CD4-positive, alpha-beta T cell (primary cell): ENCODE results near the gene FBXL13. TPM values are rescaled to one million over a fixed set of nuclear protein-coding genes. Genes with fewer than 3 reads are reported as not detected.

ENCODE experiments used
- ATAC-seq: fragments of 200-7000 bp; cut with Tn5 transposase; one replicate; pipeline ENCODE4 v1.10.0; 2022; ENCODE audit warnings: mild to moderate bottlenecking; ENCODE audit not compliant: poor library complexity
- CTCF ChIA-PET: fragments of 350-600 bp; sonication (Branson Sonifier 250); formaldehyde crosslinking; loops from one replicate; lab custom pipeline; 2021; ENCODE audit warnings: antibody characterized with exemption, inconsistent platforms; lab: Charles Lee
- POLR2A ChIA-PET: fragments of 350-600 bp; sonication (Branson Sonifier 250); formaldehyde crosslinking; loops from one replicate; lab custom pipeline; 2021; ENCODE audit warnings: antibody characterized with exemption, inconsistent platforms; lab: Charles Lee
- DNase-seq, 14 experiments: peaks; one replicate each; pipeline ENCODE4 v3.0.0-alpha.2; 2013 to 2020; ENCODE audit warnings: mixed read lengths in 2 of 14
- H3K27ac ChIP-seq, 2 donors: one replicate each; pipeline versions ENCODE4 v1.5.1 to v1.7.0; 2013; ENCODE audit warnings: low read length in 2 of 2, low read depth in 1 of 2, mild to moderate bottlenecking in 1 of 2
- H3K27me3 ChIP-seq, 2 experiments: 1 replicate in 1 of 2; 2 replicates in 1 of 2; pipeline versions ENCODE4 v1.6.1 to v1.7.0; 2013; ENCODE audit warnings: low read length in 2 of 2, control low read depth in 1 of 2, mild to moderate bottlenecking in 1 of 2, moderate library complexity in 1 of 2; ENCODE audit not compliant: insufficient read depth in 2 of 2, control insufficient read depth in 1 of 2
- H3K36me3 ChIP-seq: one replicate; pipeline ENCODE4 v1.6.1; 2013; ENCODE audit warnings: low read length, control low read depth; ENCODE audit not compliant: insufficient read depth
- H3K4me1 ChIP-seq: one replicate; pipeline ENCODE4 v1.6.1; 2013; ENCODE audit warnings: low read length, control low read depth; ENCODE audit not compliant: insufficient read depth
- H3K4me3 ChIP-seq: one replicate; pipeline ENCODE4 v1.5.1; 2013; ENCODE audit warnings: mild to moderate bottlenecking, low read length, moderate library complexity
- H3K9me3 ChIP-seq, 2 experiments: 1 replicate in 1 of 2; 2 replicates in 1 of 2; pipeline versions ENCODE4 v1.6.1 to v1.7.0; 2013; ENCODE audit warnings: low read length in 2 of 2, mild to moderate bottlenecking in 2 of 2, control low read depth in 1 of 2, moderate library complexity in 1 of 2; ENCODE audit not compliant: control insufficient read depth in 1 of 2, insufficient read depth in 1 of 2
- H3K27ac Mint-ChIP-seq: one replicate; pipeline ENCODE4 v1.8.0; 2020; ENCODE audit warnings: mixed read lengths
- H3K27me3 Mint-ChIP-seq: one replicate; pipeline ENCODE4 v1.8.0; 2021; ENCODE audit warnings: mixed read lengths
- H3K36me3 Mint-ChIP-seq: one replicate; pipeline ENCODE4 v1.8.0; 2021; ENCODE audit warnings: low read depth, mixed read lengths
- H3K4me1 Mint-ChIP-seq: one replicate; pipeline ENCODE4 v1.8.0; 2021; ENCODE audit warnings: low read depth, mixed read lengths
- H3K4me3 Mint-ChIP-seq: one replicate; pipeline ENCODE4 v1.8.0; 2020; ENCODE audit warnings: mild to moderate bottlenecking, mixed read lengths
- H3K9me3 Mint-ChIP-seq: one replicate; pipeline ENCODE4 v1.8.0; 2020; ENCODE audit warnings: mixed read lengths
- intact Hi-C, 2 experiments: fragments of 100-400 bp; cut with DNase I in 1 of 2; cut with micrococcal nuclease in 1 of 2; formaldehyde crosslinking; loops; one replicate each; pipeline versions ENCODE4 v1.15.1 to v1.9.0; 2023 to 2025; cut with DNase I, micrococcal nuclease
- total RNA-seq, 174 experiments: library from RNA in 2 of 174; stranded (reverse) in 2 of 174; gene quantifications; one replicate each; pipeline ENCODE4 v1.2.3 and lab custom pipeline; 2021 to 2026
- TF ChIP-seq, protein P1 (sequence below): fragments of 200-600 bp; IDR thresholded peaks from one replicate; pipeline ENCODE4 v1.8.0; 2022; ENCODE audit warnings: antibody characterized with exemption, mild to moderate bottlenecking

The FBXL13 gene
- total RNA-seq, 2 experiments from 2014 or later, result 0.89 to 1.4 TPM

DNA sequence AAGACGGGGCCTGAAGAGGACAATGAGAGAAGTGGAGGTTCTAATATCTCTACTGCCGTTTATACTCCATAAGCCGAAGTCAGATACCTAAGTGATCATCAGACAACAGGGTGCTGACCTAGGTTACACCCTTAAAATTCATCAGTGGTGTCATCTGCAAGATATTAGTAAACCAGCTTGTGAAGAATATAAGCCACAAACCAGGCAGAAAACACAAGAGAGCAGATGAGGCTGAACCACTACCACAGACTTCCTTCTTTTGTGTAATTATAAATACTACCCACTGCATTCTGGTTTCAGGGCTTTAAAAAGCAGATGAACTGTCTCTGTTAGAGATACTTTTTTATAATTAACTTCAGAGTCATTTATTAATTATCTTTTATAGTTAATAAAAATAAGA is 230.7 kb downstream of the FBXL13 start:
- Mint-ChIP-seq H3K9me3 (no peaks in the 10 kb centered on the region), H3K27me3 (no peaks in the 10 kb centered on the region), H3K36me3 (no peaks in the 10 kb centered on the region), H3K4me3 (no peak overlapping the region), H3K27ac (no peak overlapping the region), H3K4me1 (no peaks in the 10 kb centered on the region)
- TF ChIP-seq, protein P1, sequence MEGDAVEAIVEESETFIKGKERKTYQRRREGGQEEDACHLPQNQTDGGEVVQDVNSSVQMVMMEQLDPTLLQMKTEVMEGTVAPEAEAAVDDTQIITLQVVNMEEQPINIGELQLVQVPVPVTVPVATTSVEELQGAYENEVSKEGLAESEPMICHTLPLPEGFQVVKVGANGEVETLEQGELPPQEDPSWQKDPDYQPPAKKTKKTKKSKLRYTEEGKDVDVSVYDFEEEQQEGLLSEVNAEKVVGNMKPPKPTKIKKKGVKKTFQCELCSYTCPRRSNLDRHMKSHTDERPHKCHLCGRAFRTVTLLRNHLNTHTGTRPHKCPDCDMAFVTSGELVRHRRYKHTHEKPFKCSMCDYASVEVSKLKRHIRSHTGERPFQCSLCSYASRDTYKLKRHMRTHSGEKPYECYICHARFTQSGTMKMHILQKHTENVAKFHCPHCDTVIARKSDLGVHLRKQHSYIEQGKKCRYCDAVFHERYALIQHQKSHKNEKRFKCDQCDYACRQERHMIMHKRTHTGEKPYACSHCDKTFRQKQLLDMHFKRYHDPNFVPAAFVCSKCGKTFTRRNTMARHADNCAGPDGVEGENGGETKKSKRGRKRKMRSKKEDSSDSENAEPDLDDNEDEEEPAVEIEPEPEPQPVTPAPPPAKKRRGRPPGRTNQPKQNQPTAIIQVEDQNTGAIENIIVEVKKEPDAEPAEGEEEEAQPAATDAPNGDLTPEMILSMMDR, result no peak
- Histone ChIP-seq H3K4me3 (no peak overlapping the region), H3K36me3 (no peaks in the 10 kb centered on the region), H3K27ac (no peak overlapping the region), H3K9me3 (no peaks in the 10 kb centered on the region), H3K27me3 (no peaks in the 10 kb centered on the region), H3K4me1 (no peaks in the 10 kb centered on the region)
- DNase-seq (no peak), ATAC-seq (no peak)
- ChIA-PET CTCF (no interaction called here), POLR2A (no interaction called here)
- intact Hi-C loops, result no loop called here

DNA sequence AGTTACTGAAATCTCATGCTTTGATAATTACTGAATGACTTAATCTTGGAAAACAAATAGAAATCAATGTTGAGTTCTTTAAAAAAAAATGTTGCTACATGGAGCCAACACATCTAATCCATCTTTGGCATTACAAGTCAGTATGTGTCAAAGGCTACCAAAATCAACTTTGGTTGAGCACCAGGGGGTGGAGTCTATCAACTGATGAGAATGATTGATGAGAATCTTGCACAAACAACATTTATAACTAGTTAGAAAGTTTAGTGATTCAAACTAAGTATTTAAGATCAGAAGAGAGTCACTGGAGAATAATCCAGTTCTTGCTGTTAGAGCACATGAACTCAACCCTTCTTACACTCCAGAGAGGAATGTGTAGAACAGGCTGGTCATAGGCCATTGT is 232.3 kb downstream of the FBXL13 start:
- H3K9me3 ChIP-seq, result no peaks in the 10 kb centered on the region
- Mint-ChIP-seq H3K9me3 (no peaks in the 10 kb centered on the region), H3K4me3 (no peak overlapping the region), H3K27me3 (no peaks in the 10 kb centered on the region), H3K27ac (no peak overlapping the region), H3K36me3 (no peaks in the 10 kb centered on the region), H3K4me1 (no peaks in the 10 kb centered on the region)
- no peaks in the 10 kb centered on the region for H3K36me3 ChIP-seq
- ATAC-seq, result no peak
- POLR2A ChIA-PET, result no interaction called here
- no peaks in the 10 kb centered on the region for H3K27me3 ChIP-seq
- intact Hi-C loops, result no loop called here
- no peak for DNase-seq
- no peaks in the 10 kb centered on the region for H3K4me1 ChIP-seq
- TF ChIP-seq, protein P1, result no peak
- H3K4me3 ChIP-seq, result no peak overlapping the region
- H3K27ac ChIP-seq, result no peak overlapping the region
- CTCF ChIA-PET, result no interaction called here

DNA sequence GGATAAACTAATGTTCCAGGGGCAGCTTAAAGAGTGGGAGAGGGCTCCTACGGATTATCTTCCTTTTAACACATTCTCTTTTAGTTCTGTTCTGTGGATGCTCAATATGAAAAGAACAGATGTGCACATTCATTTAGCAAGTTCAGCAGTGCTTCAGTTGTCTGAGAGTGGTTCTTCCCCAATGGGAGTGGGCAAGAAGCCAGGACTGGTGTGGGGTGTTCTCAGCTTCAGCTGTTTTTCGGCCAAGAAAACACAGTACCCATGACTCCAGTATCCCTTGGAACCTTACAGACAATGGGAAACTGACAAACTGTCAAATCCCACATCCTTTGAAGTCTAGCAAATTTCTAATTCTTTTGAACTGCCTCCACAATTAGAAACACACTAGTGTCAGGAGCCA is 233.3 kb downstream of the FBXL13 start:
- CTCF ChIA-PET, result no interaction called here
- ATAC-seq (no peak), DNase-seq (no peak)
- Histone ChIP-seq H3K27me3 (no peaks in the 10 kb centered on the region), H3K4me1 (no peaks in the 10 kb centered on the region), H3K9me3 (no peaks in the 10 kb centered on the region), H3K4me3 (no peak overlapping the region), H3K27ac (no peak overlapping the region), H3K36me3 (no peaks in the 10 kb centered on the region)
- POLR2A ChIA-PET, result no interaction called here
- Mint-ChIP-seq H3K4me1 (no peaks in the 10 kb centered on the region), H3K36me3 (peaks cover 7% of the 10 kb centered on the region), H3K9me3 (no peaks in the 10 kb centered on the region), H3K27ac (no peak overlapping the region), H3K27me3 (no peaks in the 10 kb centered on the region), H3K4me3 (no peak overlapping the region)
- TF ChIP-seq, protein P1, result no peak
- intact Hi-C loops, result no loop called here
